Effector CD8-positive, alpha-beta T cell (primary cell): ENCODE measurements around the gene MYRIP.
"Not testable (repeated sequence)": the region's sequence is repeated elsewhere in the genome, so short reads cannot be mapped to it uniquely, and the experiment has no call there.

Experiments used
- DNase-seq: peaks from one replicate; lab custom pipeline; 2025; lab: John Stamatoyannopoulos, UW

MYRIP gene

DNA sequence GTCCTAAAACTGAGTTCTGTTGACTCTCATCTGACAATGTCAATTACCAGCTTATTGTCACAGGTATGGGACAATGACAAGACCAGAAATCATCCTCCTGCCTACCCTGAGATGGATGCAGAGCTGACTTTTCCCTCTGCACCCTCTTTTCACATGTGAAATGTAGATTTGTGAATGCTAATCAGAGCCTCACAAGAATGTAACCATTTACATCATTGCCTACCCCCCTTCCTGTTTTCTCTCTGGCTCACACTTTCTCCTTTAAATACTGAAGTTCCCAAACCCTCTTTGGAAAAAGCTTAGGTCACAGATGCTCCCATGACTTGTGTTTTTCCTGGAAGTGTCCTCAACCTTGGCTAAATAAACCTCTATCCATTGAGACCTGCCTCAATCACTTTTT, 228.2 kb downstream of the MYRIP start:
- DNase-seq = no peak

DNA sequence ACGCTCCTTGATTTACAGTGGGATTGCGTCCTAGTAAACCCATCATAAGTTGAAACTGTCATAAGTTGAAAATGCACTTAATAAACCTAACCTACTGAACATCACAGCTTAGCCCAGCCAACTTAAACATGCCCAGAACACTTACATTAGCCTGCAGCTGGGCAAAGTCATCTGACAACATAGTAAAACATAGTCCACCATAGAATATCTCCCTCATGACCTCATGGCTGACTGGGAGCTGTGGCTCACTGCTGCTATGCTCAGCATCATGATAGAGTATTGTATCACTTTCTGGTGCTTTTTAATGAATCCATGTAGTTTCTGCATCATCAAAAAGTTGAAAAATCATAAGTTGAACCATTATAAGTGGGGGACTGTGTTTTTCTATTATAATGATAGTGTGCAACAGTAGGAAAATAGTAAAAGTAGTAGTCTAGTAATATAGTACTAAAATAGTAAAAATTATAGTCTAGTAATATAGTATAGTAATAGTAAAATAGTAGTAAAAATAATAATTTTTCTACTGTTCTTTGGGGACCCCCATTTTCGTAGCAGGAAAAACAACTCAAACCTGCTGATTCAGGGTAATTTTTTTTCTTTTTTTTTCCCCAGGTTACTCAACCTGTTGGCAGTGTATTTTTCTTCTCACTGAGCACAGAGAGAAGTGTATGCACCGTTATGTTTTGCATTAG, 233.5 kb downstream of the MYRIP start:
- DNase-seq = no peak

DNA sequence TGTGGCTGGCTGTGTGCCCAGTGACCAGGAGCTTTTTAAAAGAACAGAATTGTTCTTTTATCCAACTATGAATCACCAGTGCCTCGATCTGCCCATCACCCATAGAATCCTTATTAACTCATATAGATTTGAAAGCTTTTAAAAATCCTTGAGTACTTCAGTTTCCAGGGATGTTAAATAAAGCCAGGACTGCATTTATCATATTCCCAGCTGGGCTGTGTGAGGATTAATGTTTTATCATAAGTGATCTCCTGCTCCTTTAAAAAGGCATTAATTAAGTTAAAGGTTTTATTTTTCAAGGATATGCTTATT, 234.0 kb downstream of the MYRIP start:
- no peak for DNase-seq

DNA sequence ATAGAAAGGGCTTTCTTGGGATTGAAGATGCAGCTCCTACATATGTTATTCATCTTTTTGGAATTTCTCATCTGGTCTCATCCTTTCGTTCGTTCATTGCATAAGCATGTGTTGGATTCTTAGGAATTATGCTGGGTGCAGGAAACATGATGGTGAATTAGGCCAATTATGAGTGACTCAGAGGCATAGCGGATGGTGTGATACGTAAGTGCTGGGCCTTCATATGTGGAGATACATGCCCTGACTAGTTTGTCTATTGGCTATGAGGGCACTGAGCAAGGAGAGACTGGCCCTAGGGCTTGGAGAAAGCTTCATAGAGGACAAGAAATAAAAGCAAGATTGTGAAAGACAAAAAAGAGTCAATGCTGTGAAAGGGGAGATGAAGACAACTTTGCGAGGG, 235.1 kb downstream of the MYRIP start:
- no peak for DNase-seq

DNA sequence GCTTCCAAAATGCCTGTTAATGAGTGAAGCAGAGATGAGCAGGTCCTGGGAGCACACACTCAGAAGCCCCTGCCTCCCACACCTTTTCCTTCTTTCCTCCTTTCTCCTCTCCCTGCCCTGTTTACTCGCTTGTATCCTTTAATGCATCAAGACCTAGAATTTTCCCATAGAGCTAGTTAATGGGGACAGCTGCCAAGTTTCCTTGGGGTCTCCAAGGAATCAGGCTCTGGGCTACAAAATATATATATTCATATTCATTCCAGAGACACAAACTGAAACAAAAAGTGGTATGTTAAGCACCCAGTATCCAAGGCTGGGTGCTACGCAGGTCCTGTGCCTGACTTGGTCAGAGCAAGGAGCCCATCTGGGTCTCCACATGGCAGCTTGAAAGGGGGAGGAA, 235.6 kb downstream of the MYRIP start:
- no peak for DNase-seq

DNA sequence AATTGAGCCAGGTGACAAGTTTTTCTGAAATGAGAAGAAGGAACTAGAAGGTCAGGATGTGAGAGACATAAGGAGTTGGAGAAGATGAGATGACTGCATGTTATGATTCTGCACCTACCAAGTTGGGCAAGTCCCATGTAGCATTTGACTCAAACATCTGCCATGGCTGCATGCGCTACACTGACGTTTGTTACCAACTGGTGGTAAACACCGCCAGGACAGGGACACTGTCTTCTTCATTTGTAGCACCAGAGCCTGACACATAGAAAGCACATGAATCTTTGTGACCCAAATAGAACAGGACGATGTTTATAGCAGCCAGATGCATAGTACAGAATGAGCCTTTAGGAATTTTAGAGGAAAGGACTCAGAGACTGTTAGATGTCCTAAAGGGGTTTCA, 236.7 kb downstream of the MYRIP start:
- no peak for DNase-seq

DNA sequence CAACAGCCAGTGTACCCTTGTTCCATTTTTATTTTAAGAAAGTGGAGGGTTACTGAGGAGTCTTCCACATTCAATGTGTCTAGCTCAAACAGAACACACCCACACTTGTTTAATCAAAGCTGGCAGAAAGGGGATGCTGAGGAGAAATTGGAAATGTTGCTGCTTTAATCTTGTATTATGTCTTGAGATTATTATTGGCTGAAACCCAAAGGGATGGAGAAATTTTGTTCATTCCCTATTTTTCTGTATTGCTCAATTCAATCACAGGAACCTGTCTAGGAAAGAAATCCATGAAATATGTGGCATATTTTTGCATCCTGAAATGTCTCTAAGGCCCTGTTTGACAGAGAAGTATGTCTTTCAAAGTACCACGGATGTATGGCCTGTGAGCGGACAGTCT, 238.0 kb downstream of the MYRIP start:
- no peak for DNase-seq

DNA sequence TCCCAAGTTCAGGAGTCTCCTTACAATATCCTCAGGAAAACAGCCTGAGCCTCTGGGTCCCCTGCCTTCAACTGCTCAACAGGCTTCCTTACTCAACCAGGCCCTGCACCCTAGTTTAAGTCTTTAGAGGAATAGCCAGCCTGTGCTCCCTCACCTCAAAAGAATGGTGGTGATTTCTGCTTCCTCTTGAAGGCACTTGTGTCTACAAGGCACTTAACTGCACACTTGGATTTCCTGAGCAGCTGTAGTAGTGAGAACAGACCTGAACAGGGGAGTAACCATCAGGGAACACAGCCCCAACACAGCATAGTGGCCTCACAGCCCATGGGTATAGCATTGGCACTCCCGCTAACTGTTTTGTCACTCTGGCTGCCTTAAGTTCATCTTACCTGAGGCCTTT, 244.3 kb downstream of the MYRIP start:
- no peak for DNase-seq

DNA sequence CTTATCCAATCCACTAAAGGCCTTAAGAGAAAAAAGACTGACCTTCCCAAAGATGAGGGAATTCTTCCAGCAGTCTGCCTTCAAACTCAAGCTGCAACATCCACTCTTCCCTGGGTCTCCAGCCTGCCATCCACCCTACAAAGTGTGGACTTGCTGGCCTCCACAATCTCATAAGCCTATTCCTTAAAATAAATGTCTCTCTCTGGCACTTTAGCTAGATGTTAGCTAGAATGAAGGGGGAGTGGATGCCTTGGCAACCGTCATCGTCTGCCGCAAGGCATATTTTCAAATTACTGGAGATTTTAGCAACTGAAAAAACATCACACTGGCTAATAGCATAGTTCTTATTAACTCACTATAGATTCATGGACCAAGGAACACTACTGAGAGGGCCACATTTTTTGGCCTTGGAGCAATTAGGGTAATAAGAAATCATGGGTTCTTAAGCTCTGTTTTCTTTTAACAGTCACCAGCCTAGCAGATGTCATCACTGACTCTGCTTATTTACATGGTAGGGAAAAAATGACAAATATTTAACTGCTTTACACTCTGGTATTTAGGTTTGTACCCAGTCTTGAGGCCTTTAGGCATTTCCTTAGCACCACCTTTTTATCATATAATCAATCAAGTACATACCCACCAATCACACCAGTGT, 245.3 kb downstream of the MYRIP start:
- DNase-seq = no peak

DNA sequence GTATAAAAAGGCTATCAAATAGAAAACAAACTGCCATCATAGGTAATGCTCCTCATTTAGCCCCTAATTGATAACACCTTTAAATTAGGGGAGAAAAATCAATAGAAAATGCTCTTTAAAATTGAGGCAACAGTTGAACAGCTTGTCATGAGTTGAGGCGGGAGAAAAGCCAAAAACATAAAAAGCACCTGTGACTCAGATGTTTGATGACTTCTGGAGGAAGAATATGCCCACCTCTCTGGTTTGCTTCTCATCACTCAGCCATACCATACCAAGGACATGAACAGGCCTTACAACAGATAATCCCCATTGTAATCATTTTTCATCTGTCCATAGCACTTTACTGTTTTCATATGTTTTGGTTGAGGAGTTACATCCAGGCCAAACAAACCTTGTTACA, 246.0 kb downstream of the MYRIP start:
- no peak for DNase-seq

DNA sequence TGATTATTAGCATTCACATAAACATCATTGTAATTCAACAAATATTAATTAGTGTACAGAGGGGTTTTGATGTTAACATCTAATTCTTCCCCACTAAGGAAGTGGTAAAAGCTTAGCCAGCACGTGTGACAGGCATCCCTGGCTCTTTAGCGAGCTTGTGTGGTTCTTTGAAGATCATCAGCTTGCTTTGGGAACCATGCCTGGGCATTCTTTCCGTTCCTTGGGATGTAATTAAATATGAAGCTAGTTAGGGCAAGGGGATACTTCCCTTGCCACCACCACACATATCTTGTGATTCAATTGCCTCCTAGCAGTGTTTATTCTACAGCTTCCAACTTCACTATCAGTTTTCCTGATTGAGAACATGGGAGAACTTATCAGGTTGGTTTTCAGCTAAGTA, 246.5 kb downstream of the MYRIP start:
- no peak for DNase-seq

DNA sequence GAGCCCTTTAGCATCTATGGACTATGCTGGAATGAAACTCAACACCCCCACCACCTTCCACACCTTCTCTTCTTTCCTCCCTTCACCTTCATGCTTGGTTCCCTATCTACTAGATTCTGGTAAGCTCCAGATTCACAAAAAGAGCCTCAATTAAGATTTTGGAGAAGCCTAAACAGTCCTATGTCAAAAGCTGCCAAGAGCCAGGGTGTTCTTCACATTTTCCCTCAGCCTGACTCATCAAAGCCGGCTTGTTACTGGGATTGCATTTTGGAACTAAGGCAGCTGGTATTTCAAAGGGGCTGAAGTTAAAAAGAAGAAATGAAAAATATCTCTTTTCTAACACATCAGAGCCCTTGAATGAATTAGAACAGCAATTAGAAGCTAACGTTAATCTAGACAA, 247.7 kb downstream of the MYRIP start:
- DNase-seq = no peak

DNA sequence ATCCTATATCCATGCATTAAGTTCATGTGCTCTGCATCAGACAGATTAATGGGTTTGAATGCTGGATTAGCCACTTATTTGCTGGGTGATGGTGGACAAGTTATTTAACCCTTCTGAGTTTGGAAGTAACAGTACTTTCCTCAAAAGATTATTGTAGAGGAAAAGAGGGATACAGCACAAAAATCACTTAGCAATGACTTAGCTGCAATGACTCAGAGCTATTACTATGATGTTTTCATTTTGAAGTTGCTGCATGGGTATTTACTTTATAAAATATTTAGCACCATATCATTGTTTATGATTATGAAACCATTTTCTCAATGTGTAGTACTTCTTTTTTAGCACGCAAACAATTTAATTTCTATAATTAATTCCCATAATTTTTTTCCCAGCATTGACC, 248.4 kb downstream of the MYRIP start:
- no peak for DNase-seq

DNA sequence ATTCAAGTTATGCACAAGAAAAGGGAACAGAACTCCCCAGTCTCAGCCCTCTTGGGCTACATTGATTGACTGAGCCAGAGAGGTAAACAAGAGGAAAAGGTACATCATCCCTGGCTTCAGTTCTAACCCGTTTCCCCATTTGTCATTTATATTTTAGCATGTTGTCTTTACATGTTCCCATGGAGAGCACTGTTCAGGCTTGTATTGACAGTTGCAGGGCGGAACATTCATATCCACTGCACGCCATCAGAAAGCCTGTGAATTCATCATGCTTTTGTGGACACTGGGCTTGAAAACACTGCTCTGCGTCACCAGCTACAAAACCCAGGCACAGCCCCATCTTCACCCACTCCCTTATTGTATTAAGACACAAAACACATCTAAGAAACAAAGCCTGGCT, 259.2 kb downstream of the MYRIP start:
- no peak for DNase-seq

DNA sequence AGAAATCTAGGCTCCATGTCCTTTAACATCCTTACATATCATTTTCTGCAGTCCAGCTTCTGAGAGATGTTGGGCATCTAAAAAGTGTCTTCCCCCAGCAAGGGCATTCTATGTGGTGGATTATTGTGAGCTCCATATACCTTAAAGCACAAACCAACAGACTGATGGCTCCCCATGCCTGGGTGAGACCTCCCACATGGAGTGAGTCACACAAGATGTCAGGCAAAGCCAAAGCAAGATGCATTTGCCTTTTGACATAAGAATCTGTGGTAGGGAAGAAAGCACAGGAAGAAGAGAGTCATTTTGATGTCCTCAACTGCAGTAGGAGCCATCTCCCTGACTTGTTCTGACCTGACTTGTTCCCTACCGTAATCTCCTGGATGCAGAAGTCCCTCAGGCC, 261.4 kb downstream of the MYRIP start:
- DNase-seq = no peak

DNA sequence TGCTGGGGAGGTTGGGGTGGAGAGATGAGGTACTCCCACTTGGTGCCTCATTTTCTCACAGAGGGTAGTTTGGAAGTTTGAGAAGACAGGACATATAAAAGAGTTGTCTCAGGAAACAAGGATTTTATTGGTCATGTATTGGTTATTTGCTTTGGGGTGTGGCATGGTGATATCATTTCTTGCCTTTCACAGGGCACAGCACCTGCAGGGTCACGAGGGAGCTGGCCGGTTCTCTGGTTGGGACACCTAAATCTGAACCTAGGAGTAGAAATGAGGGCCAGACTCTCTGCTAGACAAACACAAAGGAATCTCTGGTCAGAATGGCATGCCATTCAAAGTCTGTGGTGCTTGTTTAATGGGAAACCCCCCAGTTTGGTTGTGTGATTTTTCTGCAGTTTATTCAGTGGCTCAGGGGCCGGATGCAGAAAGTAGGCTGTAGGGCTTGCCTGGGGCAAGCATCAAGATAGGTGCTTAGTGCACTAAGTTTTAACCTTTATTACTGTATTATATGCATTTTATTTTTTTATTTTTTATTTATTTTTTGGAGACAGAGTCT, 262.4 kb downstream of the MYRIP start:
- no peak for DNase-seq

DNA sequence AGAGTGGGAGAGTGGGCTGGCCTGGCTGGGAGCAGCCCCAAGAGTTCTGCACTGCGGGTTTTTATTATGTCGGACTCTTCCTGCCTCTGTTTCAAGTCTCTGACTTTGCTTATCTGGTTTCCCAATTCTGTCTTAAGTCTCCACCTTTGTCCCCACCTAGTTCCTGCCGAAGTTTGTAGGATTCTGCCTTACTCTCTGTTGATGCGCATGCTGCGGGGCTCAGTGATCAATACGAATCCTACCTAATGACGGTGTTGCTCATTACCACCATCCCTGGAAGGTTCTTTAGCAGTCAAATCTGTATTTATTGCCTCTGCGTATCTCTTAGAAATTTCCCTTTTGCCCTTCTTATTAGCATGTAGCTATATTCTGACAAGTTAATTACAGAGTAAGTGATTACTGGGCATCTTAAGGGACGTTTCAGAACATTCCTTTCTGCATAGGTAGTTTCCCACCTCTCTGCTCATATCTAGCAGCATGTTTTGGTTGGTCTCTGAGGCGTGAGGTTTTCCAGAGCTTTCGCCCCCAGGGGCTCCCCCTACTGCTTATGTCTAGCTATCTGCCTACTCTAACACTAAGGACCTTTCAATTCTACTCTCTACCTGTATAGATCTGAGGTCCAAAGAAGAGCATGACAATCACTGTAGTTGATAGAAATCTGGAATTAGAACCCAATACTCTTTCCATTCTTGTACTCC, 264.1 kb downstream of the MYRIP start:
- DNase-seq = no peak

DNA sequence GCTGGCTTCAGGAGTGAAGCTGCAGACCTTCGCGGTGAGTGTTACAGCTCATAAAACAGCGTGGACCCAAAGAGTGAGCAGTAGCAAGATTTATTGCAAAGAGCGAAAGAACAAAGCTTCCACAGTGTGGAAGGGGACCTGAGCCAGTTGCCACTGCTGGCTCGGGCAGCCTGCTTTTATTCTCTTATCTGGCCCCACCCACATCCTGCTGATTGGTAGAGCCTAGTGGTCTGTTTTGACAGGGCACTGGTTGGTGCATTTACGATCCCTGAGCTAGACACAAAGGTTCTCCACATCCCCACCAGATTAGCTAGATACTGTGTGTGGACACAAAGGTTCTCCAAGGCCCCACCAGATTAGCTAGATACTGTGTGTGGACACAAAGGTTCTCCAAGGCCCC, 267.7 kb downstream of the MYRIP start:
- DNase-seq = not testable (repeated sequence)

DNA sequence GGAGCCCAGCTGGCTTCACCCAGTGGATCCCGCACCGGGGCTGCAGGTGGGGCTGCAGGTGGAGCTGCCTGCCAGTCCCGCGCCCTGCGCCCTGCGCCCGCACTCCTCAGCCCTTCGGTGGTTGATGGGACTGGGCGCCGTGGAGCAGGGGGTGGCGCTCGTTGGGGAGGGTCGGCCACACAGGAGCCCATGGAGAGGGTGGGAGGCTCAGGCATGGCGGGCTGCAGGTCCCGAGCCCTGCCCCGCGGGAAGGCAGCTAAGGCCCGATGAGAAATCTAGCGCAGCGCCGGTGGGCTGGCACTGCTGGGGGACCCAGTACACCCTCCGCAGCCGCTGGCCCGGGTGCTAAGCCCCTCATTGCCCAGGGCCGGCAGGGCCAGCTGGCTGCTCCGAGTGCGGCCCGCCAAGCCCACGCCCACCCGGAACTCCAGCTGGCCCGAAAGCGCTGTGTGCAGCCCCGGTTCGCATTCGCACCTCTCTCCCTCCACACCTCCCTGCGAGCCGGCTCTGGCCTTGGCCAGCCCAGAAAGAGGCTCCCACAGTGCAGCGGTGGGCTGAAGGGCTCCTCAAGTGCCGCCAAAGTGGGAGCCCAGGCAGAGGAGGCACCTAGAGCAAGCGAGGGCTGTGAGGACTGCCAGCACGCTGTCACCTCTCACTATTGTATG, 268.6 kb downstream of the MYRIP start:
- DNase-seq = not testable (repeated sequence)

DNA sequence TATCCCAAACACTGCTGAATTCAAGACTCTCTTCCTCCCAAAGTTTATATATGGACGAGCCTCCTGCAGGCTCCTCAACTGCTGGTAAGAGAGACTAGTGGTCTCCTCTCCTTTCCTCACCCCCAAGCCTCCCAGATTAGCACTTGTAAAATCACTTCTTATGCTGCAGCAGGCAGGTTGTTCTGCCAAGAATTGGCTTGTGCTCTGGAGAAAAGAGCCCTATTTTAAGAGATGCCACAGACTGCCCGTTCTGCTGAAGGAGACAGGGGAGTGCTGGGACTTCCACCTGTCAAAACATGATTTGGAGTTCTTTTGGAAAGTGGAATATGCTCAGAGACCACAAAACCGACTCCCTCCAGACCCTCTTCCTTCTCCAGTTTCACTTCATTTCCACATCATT, 269.2 kb downstream of the MYRIP start:
- no peak for DNase-seq

DNA sequence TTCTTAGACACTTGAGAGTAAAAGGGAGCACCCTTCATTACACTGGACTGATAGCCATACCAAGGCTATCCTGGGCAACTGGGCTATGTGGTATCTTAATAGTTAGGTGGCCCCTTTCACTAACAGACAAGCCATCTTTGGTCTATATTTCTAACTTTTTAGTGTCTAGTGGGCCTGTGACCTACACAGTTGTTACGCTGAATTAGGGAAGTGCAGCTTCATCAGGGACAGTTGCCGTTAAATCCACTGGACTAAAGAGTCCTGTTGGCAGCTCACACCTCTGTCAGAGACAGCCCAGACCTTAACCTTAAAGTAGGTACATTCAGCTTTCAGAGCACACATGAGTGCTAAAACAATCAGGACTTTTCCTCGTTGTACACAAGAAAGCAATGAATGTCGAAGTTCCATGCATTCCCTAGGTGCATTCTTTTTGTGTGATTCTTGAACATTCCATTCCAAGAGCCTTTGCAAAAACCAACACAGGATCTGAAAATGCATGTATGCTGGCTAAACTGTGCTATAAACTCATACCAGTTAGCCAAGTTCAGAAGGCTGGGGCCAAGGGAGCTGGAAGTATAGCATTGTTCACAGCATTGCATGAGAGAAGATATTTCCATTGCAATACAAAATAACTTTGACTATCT, 269.9 kb downstream of the MYRIP start:
- DNase-seq = no peak

DNA sequence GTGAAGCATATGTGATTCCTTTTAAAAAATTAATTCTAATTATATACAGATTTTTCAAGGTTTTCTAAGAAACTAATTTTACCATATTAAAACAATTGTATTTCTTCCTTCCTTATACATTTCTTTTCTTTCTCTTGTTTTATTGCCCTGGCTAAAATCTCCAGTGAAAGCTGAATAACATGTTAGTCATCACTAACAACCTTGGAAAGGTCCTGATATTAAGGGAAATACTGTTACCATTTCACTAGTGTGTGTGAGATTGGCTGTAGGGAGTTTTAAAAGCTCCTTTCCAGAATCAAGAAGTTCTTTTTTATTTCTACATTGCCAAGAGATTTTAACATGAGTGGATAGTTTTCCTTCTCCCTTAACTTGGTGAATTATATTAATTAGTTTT, 270.4 kb downstream of the MYRIP start:
- DNase-seq = no peak
